Body of pancreas (tissue), 4 donors: Measurements from ENCODE around the gene CADM2.

Source experiments
- CTCF ChIP-seq, 7 experiments: fragments of 450-650 bp in 4 of 7; fragments of 200-600 bp in 3 of 7; sonication (generic) in 3 of 7; IDR thresholded peaks; one replicate each; pipeline ENCODE4 v1.5.1; 2016 to 2019; ENCODE audit warnings: antibody characterized with exemption in 7 of 7
- POLR2A ChIP-seq, 3 donors: fragments of 450-650 bp; IDR thresholded peaks; one replicate each; pipeline ENCODE4 v1.6.1; 2016; ENCODE audit warnings: antibody characterized with exemption in 3 of 3, mild to moderate bottlenecking in 2 of 3

DNA sequence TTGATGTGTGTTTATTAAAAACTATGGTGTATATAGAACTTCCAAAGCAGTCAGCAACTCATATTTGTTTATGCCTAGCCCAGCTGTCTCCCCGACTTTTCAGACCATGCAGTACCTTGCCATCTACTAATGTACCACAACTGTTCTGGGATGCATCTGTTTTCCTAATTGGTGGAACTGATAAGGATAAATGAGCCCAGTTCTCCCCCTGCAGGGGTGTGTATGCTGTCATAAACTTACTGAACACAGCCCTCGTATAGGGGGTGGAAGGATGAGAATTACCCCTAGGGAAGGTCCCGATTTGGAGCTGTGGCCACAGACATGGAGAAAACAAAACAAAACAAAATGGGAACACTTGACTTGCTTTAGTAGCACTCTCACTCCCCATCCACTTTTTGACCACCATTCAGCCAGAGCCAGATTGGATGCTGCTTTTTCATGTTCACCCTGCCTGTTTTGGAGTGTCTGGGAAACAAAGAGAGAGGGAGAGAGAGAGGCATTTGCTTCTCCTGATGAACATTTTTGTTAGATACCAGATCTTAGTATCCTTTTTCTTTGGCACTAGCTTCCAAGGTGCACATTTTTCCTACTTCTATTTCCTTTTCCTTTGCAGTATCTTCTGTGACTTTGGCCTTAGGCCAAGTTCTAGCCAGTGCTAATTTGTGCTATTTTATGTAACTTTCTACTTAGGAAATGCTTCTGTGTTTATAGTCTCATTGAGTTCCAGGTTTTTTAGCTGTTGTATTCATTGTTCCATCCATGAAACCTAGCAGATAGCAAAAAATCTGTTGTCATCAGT, 29.1 kb downstream of the CADM2 start:
- no peak for TF ChIP-seq CTCF (IDR thresholded peaks at IDR 0.05)
- TF ChIP-seq POLR2A (IDR thresholded peaks at IDR 0.05) = no peak
